Measurements from ENCODE around the gene PNPLA6. TPM values are rescaled to one million over a fixed set of nuclear protein-coding genes. Genes with fewer than 3 reads are reported as not detected.

The PNPLA6 gene
- total RNA-seq, 1 donor from 2014 or later: 116 TPM

- intact Hi-C loops (cut with micrococcal nuclease): no loop called here
- no peak for DNase-seq
- Mint-ChIP-seq H3K9me3 (no peaks in the 10 kb centered on the region), H3K4me3 (no peak overlapping the region), H3K27ac (no peak overlapping the region), H3K36me3 (ENCODE audit: low read depth) (no peaks in the 10 kb centered on the region), H3K27me3 (peaks cover 9% of the 10 kb centered on the region), H3K4me1 (no peaks in the 10 kb centered on the region)
- CTCF ChIA-PET: interaction anchor here (2.0 kb wide), 1 partner anchor 10 kb away, joined by 6 read pairs; no protein-coding TSS in a partner anchor
- POLR2A ChIA-PET: no interaction called here
- no peak for TF ChIP-seq CTCF (IDR thresholded peaks at IDR 0.05)
- ATAC-seq (ENCODE audit: low read depth): no peak
Measured at GRCh38 chr19:7578127-7578526, 42.6 kb downstream of the PNPLA6 start.

GRCh38 chr19:7579182-7579581 lies 43.7 kb downstream of the PNPLA6 start:
- no peaks in the 10 kb centered on the region for H3K9me3 Mint-ChIP-seq
- ChIA-PET CTCF (no interaction called here), POLR2A (interaction anchor here (0.6 kb wide), 1 partner anchor 14 kb away, joined by 4 read pairs; no protein-coding TSS in a partner anchor)
- DNase-seq: no peak
- no peak overlapping the region for H3K27ac Mint-ChIP-seq
- H3K27me3 Mint-ChIP-seq: peaks cover 9% of the 10 kb centered on the region
- no peak for ATAC-seq (ENCODE audit: low read depth)
- no peak for TF ChIP-seq CTCF (IDR thresholded peaks at IDR 0.05)
- H3K4me3 Mint-ChIP-seq: no peak overlapping the region
- intact Hi-C loops (cut with micrococcal nuclease): no loop called here
- H3K36me3 Mint-ChIP-seq (ENCODE audit: low read depth): no peaks in the 10 kb centered on the region
- H3K4me1 Mint-ChIP-seq: no peaks in the 10 kb centered on the region

- ATAC-seq (ENCODE audit: low read depth) (no peak), DNase-seq (no peak)
- intact Hi-C loops (cut with micrococcal nuclease): no loop called here
- no peaks in the 10 kb centered on the region for H3K4me1 Mint-ChIP-seq
- no peaks in the 10 kb centered on the region for H3K9me3 Mint-ChIP-seq
- H3K4me3 Mint-ChIP-seq: no peak overlapping the region
- CTCF ChIA-PET: no interaction called here
- no peak overlapping the region for H3K27ac Mint-ChIP-seq
- POLR2A ChIA-PET: no interaction called here
- no peaks in the 10 kb centered on the region for H3K36me3 Mint-ChIP-seq (ENCODE audit: low read depth)
- peaks cover 4% of the 10 kb centered on the region for H3K27me3 Mint-ChIP-seq
- no peak for TF ChIP-seq CTCF (IDR thresholded peaks at IDR 0.05)
Measured at GRCh38 chr19:7582446-7582845, 46.9 kb downstream of the PNPLA6 start.

GRCh38 chr19:7589822-7590221 lies 54.3 kb downstream of the PNPLA6 start:
- no peak for TF ChIP-seq CTCF (IDR thresholded peaks at IDR 0.05)
- H3K27ac Mint-ChIP-seq: no peak overlapping the region
- peaks cover 12% of the 10 kb centered on the region for H3K27me3 Mint-ChIP-seq
- no peak overlapping the region for H3K4me3 Mint-ChIP-seq
- no peaks in the 10 kb centered on the region for H3K9me3 Mint-ChIP-seq
- intact Hi-C loops (cut with micrococcal nuclease): no loop called here
- no peaks in the 10 kb centered on the region for H3K36me3 Mint-ChIP-seq (ENCODE audit: low read depth)
- CTCF ChIA-PET: no interaction called here
- no peak for ATAC-seq (ENCODE audit: low read depth)
- no peak for DNase-seq
- POLR2A ChIA-PET: no interaction called here
- no peaks in the 10 kb centered on the region for H3K4me1 Mint-ChIP-seq

GRCh38 chr19:7590256-7590655 lies 54.7 kb downstream of the PNPLA6 start:
- intact Hi-C loops (cut with micrococcal nuclease): no loop called here
- no peaks in the 10 kb centered on the region for H3K9me3 Mint-ChIP-seq
- H3K27me3 Mint-ChIP-seq: peaks cover 17% of the 10 kb centered on the region
- CTCF ChIA-PET: no interaction called here
- H3K4me3 Mint-ChIP-seq: no peak overlapping the region
- no peaks in the 10 kb centered on the region for H3K36me3 Mint-ChIP-seq (ENCODE audit: low read depth)
- ATAC-seq (ENCODE audit: low read depth) (no peak), DNase-seq (no peak)
- TF ChIP-seq CTCF (IDR thresholded peaks at IDR 0.05): no peak
- H3K27ac Mint-ChIP-seq: no peak overlapping the region
- POLR2A ChIA-PET: no interaction called here
- peaks cover 2% of the 10 kb centered on the region for H3K4me1 Mint-ChIP-seq
